CD4-positive, alpha-beta T cell (primary cell): ENCODE measurements around the gene INSIG1. TPM values are rescaled to one million over a fixed set of nuclear protein-coding genes. Genes with fewer than 3 reads are reported as not detected.
A peak's percentile ranks its signal among the peaks of the same experiment; 100 is the strongest.

Experiments
- ATAC-seq: fragments of 200-7000 bp; cut with Tn5 transposase; one replicate; pipeline ENCODE4 v1.10.0; 2022; ENCODE audit warnings: mild to moderate bottlenecking; ENCODE audit not compliant: poor library complexity
- CTCF ChIA-PET: fragments of 350-600 bp; sonication (Branson Sonifier 250); formaldehyde crosslinking; loops from one replicate; lab custom pipeline; 2021; ENCODE audit warnings: antibody characterized with exemption, inconsistent platforms; lab: Charles Lee
- POLR2A ChIA-PET: fragments of 350-600 bp; sonication (Branson Sonifier 250); formaldehyde crosslinking; loops from one replicate; lab custom pipeline; 2021; ENCODE audit warnings: antibody characterized with exemption, inconsistent platforms; lab: Charles Lee
- DNase-seq, 14 experiments: peaks; one replicate each; pipeline ENCODE4 v3.0.0-alpha.2; 2013 to 2020; ENCODE audit warnings: mixed read lengths in 2 of 14
- H3K27ac ChIP-seq, 2 donors: one replicate each; pipeline versions ENCODE4 v1.5.1 to v1.7.0; 2013; ENCODE audit warnings: low read length in 2 of 2, low read depth in 1 of 2, mild to moderate bottlenecking in 1 of 2
- H3K27me3 ChIP-seq, 2 experiments: 1 replicate in 1 of 2; 2 replicates in 1 of 2; pipeline versions ENCODE4 v1.6.1 to v1.7.0; 2013; ENCODE audit warnings: low read length in 2 of 2, control low read depth in 1 of 2, mild to moderate bottlenecking in 1 of 2, moderate library complexity in 1 of 2; ENCODE audit not compliant: insufficient read depth in 2 of 2, control insufficient read depth in 1 of 2
- H3K36me3 ChIP-seq: one replicate; pipeline ENCODE4 v1.6.1; 2013; ENCODE audit warnings: low read length, control low read depth; ENCODE audit not compliant: insufficient read depth
- H3K4me1 ChIP-seq: one replicate; pipeline ENCODE4 v1.6.1; 2013; ENCODE audit warnings: low read length, control low read depth; ENCODE audit not compliant: insufficient read depth
- H3K4me3 ChIP-seq: one replicate; pipeline ENCODE4 v1.5.1; 2013; ENCODE audit warnings: mild to moderate bottlenecking, low read length, moderate library complexity
- H3K9me3 ChIP-seq, 2 experiments: 1 replicate in 1 of 2; 2 replicates in 1 of 2; pipeline versions ENCODE4 v1.6.1 to v1.7.0; 2013; ENCODE audit warnings: low read length in 2 of 2, mild to moderate bottlenecking in 2 of 2, control low read depth in 1 of 2, moderate library complexity in 1 of 2; ENCODE audit not compliant: control insufficient read depth in 1 of 2, insufficient read depth in 1 of 2
- H3K27ac Mint-ChIP-seq: one replicate; pipeline ENCODE4 v1.8.0; 2020; ENCODE audit warnings: mixed read lengths
- H3K27me3 Mint-ChIP-seq: one replicate; pipeline ENCODE4 v1.8.0; 2021; ENCODE audit warnings: mixed read lengths
- H3K36me3 Mint-ChIP-seq: one replicate; pipeline ENCODE4 v1.8.0; 2021; ENCODE audit warnings: low read depth, mixed read lengths
- H3K4me1 Mint-ChIP-seq: one replicate; pipeline ENCODE4 v1.8.0; 2021; ENCODE audit warnings: low read depth, mixed read lengths
- H3K4me3 Mint-ChIP-seq: one replicate; pipeline ENCODE4 v1.8.0; 2020; ENCODE audit warnings: mild to moderate bottlenecking, mixed read lengths
- H3K9me3 Mint-ChIP-seq: one replicate; pipeline ENCODE4 v1.8.0; 2020; ENCODE audit warnings: mixed read lengths
- CTCF ChIP-seq: fragments of 200-600 bp; IDR thresholded peaks from one replicate; pipeline ENCODE4 v1.8.0; 2022; ENCODE audit warnings: antibody characterized with exemption, mild to moderate bottlenecking
- intact Hi-C, 2 experiments: fragments of 100-400 bp; cut with DNase I in 1 of 2; cut with micrococcal nuclease in 1 of 2; formaldehyde crosslinking; loops; one replicate each; pipeline versions ENCODE4 v1.15.1 to v1.9.0; 2023 to 2025; cut with DNase I, micrococcal nuclease
- polyA plus RNA-seq, 2 donors: library from polyadenylated mRNA; unstranded; fragments of 120-200 nt; gene quantifications; one replicate each; pipeline ENCODE4 v1.2.1, GENCODE V29; 2013
- total RNA-seq, 174 experiments: library from RNA in 2 of 174; stranded (reverse) in 2 of 174; gene quantifications; one replicate each; pipeline ENCODE4 v1.2.3 and lab custom pipeline; 2021 to 2026

The INSIG1 gene
- total RNA-seq (10 to 100 TPM; 58.1 to 60.9 TPM), total RNA-seq (lab: John Stamatoyannopoulos, UW) (36.2 to 1,093 (median 114) reads per million in 172 experiments)
- 30.3 TPM for polyA plus RNA-seq (2013, experiment 1 of 2)
- polyA plus RNA-seq (2013, experiment 2 of 2) = 37.0 TPM

DNA sequence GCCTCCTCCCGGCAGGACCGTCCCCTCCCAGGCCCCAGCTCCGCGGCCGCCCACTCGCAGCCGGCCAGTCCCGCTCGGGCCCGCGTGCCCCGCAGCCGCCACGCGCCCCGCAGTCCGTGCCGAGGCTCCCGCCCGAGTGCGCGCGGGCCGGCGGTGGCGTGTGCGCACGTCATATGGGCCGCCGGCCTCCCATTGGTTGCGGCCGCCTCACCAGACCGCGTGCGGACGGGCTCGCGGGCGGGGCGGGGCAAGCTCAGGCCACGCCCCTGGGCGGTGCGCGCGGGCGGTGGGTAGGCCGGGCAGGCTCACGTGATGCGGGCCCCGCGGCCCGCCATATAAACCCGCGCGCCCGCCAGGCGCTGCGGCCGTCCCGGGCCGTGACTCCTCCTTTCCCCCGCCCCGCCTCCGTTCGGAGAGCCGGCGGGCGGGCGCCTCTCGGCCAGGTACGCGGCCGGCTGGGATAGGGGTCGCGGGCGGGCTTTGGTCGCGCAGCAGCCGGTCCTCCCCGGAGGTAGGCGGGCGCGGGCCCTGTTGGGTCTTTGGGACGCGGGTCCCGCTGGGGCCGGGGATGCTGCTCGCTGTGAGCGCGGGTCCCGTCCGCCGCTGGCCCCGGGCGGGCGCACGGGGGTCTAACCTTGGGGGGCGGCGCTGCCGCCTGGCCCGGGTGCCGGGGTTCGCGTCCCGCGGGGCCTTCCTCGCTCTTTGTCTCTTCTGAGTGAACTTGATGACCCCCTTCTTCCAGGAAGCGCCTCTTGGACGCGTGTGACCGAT, at the start of gene INSIG1:
Gene INSIG1, plus strand, starts transcription at position 362 of the 771 bp plus-strand sequence. Its CDS starts 408 bp downstream, at position 770.
- peaks cover 41% of the 10 kb centered on the region for H3K4me1 Mint-ChIP-seq
- no peaks in the 10 kb centered on the region for H3K9me3 ChIP-seq
- H3K27ac Mint-ChIP-seq = peak within 1 kb of the TSS; percentile 89
- peak within 1 kb of the TSS; percentile 70 for H3K4me3 ChIP-seq
- no peaks in the 10 kb centered on the region for H3K27me3 ChIP-seq
- H3K4me3 Mint-ChIP-seq = peak within 1 kb of the TSS; percentile 94
- peaks cover 4% of the 10 kb centered on the region for H3K27me3 Mint-ChIP-seq
- intact Hi-C loops = loop anchor here (2.0 to 10.0 kb wide), 9 partner anchors 47 to 1837 kb away; partner anchors contain the start of genes PAXIP1 (in 2 of the 2), LMBR1 (in 1 of the 2), RBM33 (in 1 of the 2) and UBE3C (in 1 of the 2)
- peak within 1 kb of the TSS; percentile 87 to 91 for H3K27ac ChIP-seq
- H3K36me3 ChIP-seq = peaks cover 21% of the 10 kb centered on the region
- CTCF ChIA-PET = interaction anchor here (1.8 to 6.7 kb wide), 3 partner anchors 47 to 92 kb away, joined by 6 to 57 read pairs (median 7); no protein-coding TSS in a partner anchor
- no peak for TF ChIP-seq CTCF
- POLR2A ChIA-PET = interaction anchor here (0.6 to 4.8 kb wide), 15 partner anchors 10 to 1840 kb away, joined by 3 to 114 read pairs (median 5); partner anchors contain the start of genes PAXIP1 and RBM33
- no peaks in the 10 kb centered on the region for H3K9me3 Mint-ChIP-seq
- H3K4me1 ChIP-seq = peaks cover 39% of the 10 kb centered on the region
- DNase-seq (peak; percentile 72 to 96 (median 88)), ATAC-seq (peak; percentile 30)
- H3K36me3 Mint-ChIP-seq = peaks cover 30% of the 10 kb centered on the region

DNA sequence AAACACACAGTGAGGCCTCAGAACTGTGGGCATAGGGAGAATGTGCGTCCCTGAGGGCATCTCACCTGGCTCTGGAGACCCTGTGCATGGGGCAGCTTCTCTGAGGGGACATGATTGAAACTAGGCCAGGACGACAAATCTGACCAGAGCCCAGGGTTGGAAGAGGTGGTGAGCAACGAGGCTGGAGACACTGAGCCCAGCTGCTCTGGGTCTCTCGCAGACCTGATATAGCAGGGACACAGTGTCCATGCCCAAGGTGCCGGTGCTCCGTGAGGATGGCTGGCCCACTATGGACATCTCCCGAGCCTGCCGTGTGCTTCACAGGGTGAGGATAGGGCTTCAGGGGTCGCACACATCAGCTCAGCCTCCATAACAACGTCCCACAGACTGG, 49.3 kb upstream of the INSIG1 start:
- no peak for TF ChIP-seq CTCF
- H3K27me3 ChIP-seq = no peaks in the 10 kb centered on the region
- no peaks in the 10 kb centered on the region for H3K4me1 Mint-ChIP-seq
- intact Hi-C loops = no loop called here
- no peaks in the 10 kb centered on the region for H3K36me3 ChIP-seq
- ChIA-PET CTCF (no interaction called here), POLR2A (no interaction called here)
- H3K27ac Mint-ChIP-seq = no peak overlapping the region
- no peaks in the 10 kb centered on the region for H3K9me3 Mint-ChIP-seq
- no peaks in the 10 kb centered on the region for H3K4me1 ChIP-seq
- H3K36me3 Mint-ChIP-seq = no peaks in the 10 kb centered on the region
- H3K9me3 ChIP-seq = peaks cover 0 to 11% of the 10 kb centered on the region in 2 experiments
- peaks cover 4% of the 10 kb centered on the region for H3K27me3 Mint-ChIP-seq
- no peak overlapping the region for H3K4me3 ChIP-seq
- no peak for DNase-seq
- ATAC-seq = no peak
- H3K4me3 Mint-ChIP-seq = no peak overlapping the region
- H3K27ac ChIP-seq = no peak overlapping the region

DNA sequence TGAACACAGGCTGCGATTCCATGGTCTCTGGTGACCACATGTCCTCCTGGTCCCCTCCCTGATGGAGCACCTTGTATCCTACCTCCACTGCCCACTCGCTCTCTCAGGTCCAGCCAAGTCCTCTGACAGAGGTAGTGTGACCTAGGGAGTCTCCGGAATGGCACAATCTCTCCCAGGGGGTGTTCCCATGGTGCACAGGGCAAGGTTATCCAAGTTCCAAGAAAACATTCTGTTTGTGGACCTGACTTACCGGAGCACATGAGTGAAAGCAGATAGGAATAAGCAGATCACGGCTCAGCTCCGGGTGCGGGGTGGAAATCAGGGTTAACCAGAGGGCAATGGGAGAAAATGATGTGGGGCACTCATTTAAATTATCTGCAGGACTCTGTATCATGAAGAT, 45.8 kb upstream of the INSIG1 start:
- H3K27me3 ChIP-seq = no peaks in the 10 kb centered on the region
- no peak overlapping the region for H3K27ac ChIP-seq
- intact Hi-C loops = no loop called here
- no peaks in the 10 kb centered on the region for H3K4me1 ChIP-seq
- ATAC-seq = no peak
- no peaks in the 10 kb centered on the region for H3K9me3 ChIP-seq
- Mint-ChIP-seq H3K27ac (no peak overlapping the region), H3K9me3 (no peaks in the 10 kb centered on the region), H3K4me1 (no peaks in the 10 kb centered on the region), H3K27me3 (peaks cover 4% of the 10 kb centered on the region), H3K4me3 (no peak overlapping the region), H3K36me3 (no peaks in the 10 kb centered on the region)
- no peak for TF ChIP-seq CTCF
- H3K4me3 ChIP-seq = no peak overlapping the region
- POLR2A ChIA-PET = no interaction called here
- DNase-seq = no peak
- CTCF ChIA-PET = interaction anchor here (2.6 kb wide), 1 partner anchor 93 kb away, joined by 11 read pairs; no protein-coding TSS in a partner anchor
- H3K36me3 ChIP-seq = no peaks in the 10 kb centered on the region
